SH-SY5Y (cell line): ENCODE results near the gene ADGRL3.

Experiments
- GATA2 ChIP-seq: IDR thresholded peaks from 2 replicates; pipeline ENCODE4 v1.6.1; 2011; ENCODE audit warnings: mild to moderate bottlenecking, low read depth, low read length
- GATA3 ChIP-seq: IDR thresholded peaks from 2 replicates; pipeline ENCODE4 v1.6.1; 2011; ENCODE audit warnings: low read depth, mild to moderate bottlenecking, low read length, moderate library complexity

Gene ADGRL3

DNA sequence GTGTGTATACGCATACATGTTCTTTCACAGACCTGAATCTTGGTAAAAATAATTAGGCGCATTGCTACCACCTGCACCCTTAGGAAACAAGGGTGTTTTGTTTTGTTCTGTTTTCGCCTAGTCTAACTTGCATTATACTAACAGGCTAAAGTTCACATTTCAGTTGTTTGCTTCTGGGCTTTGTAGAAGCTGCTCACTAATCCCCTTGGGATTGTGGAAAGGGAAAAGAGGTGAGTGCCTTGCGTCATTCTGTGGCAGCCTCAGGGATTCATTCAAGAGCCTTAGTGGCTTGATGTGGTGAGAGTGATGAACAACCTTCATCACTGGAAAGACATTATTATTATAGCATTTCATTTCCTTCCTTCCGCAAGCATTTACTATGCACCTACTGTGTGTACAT lies 331.1 kb downstream of the ADGRL3 start:
- TF ChIP-seq GATA2, result no peak
- no peak for TF ChIP-seq GATA3

DNA sequence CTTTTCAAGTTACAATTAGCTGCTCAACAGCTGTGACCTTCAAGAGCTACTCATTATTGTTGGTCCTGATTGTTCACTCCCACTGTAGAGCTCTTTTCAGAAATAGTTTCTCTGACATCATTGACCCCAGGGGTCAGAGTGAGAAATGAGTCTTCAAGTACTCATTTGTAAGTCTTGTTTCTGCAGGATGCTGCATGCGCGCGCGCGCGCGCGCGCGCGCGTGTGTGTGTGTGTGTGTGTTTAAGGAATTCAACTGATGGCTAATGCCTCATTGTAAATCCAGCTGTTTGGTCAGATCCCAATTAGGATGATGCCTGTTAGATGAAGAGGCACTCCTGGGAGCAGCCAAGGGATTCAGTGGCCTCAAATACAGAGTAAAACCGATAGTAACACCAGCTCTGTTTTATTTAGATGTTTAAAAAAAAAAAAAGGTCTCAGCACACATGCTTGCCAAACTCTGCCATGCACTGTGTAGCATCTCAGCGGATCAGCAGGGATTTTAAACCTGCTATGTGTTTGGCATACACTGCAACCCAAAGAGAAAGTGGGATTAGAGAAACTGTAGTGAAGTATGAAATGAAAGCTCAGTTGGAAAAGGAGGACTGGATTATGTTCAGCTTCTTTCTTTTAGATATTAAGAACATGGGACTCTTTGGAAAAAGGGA lies 332.3 kb downstream of the ADGRL3 start:
- no peak for TF ChIP-seq GATA3
- TF ChIP-seq GATA2, result no peak

DNA sequence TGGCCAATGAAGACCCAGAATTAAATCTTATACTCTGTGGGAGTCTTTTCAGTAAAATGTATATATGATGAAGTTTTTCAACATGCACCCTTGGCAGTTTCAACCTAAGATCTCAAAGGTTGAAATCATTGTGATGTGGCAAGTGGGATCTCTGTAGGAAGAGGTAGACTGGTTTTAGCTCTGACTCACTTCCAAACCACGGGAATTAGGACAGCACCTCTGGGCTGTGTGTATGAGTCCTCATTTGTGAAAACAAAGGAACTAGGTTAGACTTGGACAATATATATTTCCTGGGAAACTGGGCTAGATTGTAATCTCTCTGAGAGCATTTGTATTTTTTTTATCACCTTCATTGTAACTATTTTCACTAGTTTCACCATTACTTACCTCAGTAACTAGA lies 333.0 kb downstream of the ADGRL3 start:
- TF ChIP-seq GATA2 (no peak), GATA3 (no peak)

DNA sequence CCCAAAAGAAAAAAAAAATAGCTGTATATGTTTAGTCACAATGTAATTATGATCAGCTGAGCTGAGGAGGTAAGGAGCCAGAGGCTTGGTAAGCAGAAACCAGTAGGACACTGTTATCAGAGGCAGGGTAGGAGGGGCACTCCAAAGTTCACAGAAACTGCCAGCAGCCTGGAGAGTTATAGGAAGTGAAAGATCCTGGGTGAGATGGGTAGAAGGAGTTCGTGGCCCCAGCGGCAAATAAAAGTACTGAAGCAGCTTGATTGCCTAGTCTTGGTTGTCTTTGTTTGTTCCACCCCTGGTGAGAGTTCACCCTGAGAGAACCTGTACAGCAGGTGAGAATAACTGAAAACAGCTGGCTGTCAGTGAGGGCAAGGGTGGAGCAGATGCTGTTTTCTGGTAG lies 340.8 kb downstream of the ADGRL3 start:
- TF ChIP-seq GATA2, result no peak

DNA sequence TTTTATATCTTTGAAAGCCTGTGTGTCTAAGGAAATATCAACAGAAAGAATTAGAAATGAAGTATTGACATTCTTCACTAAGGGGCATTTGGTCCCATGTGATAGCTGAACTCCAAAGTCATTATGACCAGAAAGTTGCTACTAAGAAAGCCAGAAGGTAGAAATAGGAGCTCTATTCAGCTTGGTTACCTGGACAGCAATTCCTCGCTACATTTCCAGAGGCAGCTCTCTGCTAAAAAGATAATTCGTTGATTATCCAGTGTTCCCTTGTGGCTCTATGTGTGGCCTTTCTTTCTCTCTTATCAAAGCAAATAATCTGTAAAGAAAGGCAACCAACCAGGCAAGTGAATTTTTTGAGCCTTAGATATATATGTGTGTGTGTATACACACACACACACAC lies 341.3 kb downstream of the ADGRL3 start:
- TF ChIP-seq GATA3, result no peak
- no peak for TF ChIP-seq GATA2

DNA sequence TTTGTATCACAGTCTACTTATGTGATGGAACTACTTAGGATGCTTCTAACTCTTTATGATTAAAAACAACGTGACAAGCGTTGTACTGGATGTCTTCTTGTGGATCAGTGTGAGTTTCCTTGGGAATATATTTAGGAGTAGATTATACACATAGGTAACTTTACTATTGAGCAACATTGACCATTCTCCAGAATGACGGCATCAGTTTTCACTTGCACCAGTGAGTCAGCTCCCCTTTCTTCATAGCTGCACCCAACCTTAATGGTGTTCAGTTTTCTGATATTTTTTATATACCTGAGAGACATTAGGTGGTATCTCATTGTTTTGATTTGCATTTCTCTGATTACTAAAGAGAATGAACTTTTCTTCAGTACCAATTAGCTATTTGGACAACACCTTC lies 343.9 kb downstream of the ADGRL3 start:
- TF ChIP-seq GATA2, result no peak
- TF ChIP-seq GATA3, result no peak

DNA sequence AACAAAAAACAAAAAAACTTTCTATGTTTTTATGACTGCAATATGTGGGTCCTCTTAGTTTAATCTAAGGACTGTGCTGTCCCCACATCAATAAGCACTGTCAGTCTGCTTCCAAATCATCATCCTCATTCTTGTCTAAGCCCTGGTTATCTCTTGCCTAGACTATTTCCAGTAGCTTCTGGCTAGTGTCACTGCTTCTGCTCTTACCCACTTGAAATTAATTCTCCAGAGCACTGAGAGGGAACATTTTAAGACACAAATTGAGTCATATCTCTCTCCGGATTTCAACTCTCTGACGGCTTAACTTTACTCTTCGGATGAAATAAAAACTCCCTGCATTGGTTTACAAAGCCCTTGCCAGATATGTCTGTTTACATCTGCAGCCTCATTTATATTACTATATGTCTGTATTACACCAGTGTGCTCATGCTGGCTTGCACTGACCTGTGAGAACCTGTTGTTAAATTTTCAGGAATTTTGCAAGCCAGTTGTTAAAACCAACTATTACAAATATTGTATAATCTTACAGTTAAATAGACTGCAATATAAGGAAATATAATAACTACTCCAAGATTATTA lies 345.9 kb downstream of the ADGRL3 start:
- TF ChIP-seq GATA3 (no peak), GATA2 (no peak)

GRCh38 chr4:61549336-61549735 lies 349.2 kb downstream of the ADGRL3 start:
- TF ChIP-seq GATA2, result no peak

GRCh38 chr4:61553557-61554125 lies 353.5 kb downstream of the ADGRL3 start:
- TF ChIP-seq GATA3 (no peak), GATA2 (no peak)

DNA sequence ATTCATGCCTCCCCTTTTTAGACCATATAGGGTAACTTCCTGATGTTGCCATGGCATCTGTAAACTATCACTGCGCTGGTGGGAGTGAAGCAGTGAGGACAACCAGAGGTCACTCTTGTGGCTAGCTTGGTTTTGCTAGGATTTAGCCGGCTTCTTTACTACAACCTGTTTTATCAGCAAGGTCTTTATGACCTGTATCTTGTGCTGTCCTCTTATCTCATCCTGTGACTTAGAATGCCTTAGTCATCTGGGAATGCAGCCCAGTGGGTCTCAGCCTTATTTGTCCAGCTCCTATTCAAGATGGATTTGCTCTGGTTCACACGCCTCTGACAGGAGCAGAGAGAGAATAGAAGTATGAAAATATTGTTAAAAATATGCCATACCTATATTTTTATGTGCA lies 355.7 kb downstream of the ADGRL3 start:
- no peak for TF ChIP-seq GATA2
- no peak for TF ChIP-seq GATA3

DNA sequence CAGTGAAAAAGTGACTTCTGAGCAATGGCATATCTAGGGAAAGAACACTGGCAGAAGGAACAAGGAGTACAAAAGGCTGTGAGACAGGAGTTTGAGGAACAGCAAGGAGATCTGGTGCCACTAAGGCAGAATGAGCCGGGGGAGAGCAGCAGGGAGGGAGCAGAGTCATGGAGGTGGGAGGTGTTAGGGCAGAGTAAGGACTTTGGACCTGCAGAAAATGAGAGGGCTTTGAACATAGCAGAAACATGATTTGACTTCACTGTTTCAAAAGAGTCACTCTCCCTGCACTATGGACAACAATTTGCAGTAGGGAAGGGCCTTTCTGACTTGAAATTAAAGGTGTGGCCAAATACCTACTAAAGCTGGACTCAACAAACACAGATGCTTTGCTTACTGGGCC lies 356.2 kb downstream of the ADGRL3 start:
- TF ChIP-seq GATA3 (no peak), GATA2 (no peak)

- no peak for TF ChIP-seq GATA2
- no peak for TF ChIP-seq GATA3
Observed at GRCh38 chr4:61559396-61559795, 359.3 kb downstream of the ADGRL3 start.

DNA sequence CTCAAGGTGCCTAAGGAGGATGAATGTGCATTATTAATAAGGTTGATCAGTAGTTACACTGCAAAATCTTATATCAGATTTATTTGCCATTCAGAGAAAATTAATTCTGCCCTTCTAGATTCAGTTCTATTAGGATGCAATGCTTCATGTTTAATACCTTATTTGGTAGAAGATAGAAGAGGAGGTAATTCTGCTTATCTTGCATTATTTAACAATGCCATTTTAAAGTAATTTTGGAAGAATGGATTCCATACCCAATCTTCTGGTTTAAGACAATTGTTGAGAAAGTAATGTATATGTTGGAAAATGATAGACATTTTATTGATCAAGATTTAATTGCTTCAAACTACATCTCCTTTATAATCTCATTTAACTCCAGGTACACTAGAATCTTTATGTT lies 360.9 kb downstream of the ADGRL3 start:
- TF ChIP-seq GATA3, result no peak

DNA sequence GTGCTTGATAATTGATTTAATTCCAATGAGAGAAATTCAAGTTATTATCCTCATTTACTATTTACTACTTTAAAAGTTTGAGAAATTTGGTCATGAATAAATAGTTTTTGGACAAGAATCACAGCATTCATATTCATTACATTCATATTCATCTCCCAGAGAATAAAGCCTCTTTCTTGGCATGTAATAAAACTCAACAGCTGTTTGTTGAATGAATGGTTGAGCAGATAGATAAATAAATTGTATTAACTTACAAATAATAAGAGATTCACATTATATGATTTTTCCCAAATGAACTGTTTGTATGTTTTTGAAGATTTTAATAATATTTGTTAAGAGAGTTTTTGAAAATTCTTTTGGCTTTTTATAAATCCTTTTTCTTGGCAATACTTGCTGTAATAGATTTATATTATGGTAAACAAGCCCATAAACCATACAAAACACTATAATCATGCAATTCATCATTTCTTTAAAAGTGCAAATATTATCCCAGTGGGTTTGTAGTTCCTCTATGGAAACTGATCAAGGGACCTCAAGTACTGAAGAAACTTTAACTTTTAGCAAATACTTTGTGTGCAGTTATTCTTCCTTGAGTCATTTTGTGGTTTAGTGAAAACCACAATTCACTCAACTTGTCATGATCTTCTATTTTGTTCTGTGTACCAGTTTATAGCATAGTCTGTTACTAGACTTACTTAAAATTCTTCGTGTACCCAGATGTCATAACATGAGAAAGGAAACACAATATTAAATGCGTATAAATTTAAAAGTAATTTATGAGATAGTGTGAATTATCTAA lies 371.8 kb downstream of the ADGRL3 start:
- TF ChIP-seq GATA2 (no peak), GATA3 (no peak)

DNA sequence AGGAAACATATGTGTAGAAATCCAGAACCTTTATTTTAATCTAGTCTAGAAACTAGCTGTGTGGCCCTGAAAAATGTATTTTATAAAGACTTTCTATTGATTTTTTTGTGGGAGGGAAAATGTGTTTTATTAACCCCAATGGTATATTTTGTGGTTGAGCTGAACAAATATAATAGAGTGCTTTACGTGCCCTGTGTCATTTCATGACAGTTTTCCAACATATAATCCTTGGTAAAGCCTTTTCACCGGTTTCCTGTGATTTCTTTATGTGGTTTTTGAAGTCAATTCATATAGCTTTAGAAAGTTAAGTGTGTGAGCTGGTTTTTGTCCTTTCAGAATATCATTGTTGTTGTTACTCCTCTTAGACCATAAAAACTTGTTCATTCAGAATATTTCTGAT lies 375.7 kb downstream of the ADGRL3 start:
- TF ChIP-seq GATA3 (no peak), GATA2 (no peak)
